Right lobe of liver (tissue), 6 donors: ENCODE measurements around the gene ARHGEF38. TPM values are rescaled to one million over a fixed set of nuclear protein-coding genes. Genes with fewer than 3 reads are reported as not detected.
"Not testable (repeated sequence)": the region's sequence is repeated elsewhere in the genome, so short reads cannot be mapped to it uniquely, and the experiment has no call there.

Experiments used
- ATAC-seq, 4 donors: fragments of 200-7000 bp; cut with Tn5 transposase; one replicate each; pipeline ENCODE4 v1.9.1; 2020; ENCODE audit warnings: mild to moderate bottlenecking in 4 of 4, moderate library complexity in 4 of 4
- DNase-seq, 3 donors: peaks; one replicate each; pipeline ENCODE4 v3.0.0-alpha.2; 2020
- H3K27ac ChIP-seq, 3 donors: fragments of 200-600 bp; one replicate each; pipeline ENCODE4 v1.8.0; 2022
- H3K27me3 ChIP-seq, 2 donors: fragments of 200-600 bp; one replicate each; pipeline ENCODE4 v1.8.0; 2022
- H3K36me3 ChIP-seq, 4 donors: fragments of 200-600 bp; sonication (generic) in 1 of 4; one replicate each; pipeline versions ENCODE4 v1.5.1 to v1.8.0; 2017 to 2022; ENCODE audit warnings: control low read depth in 1 of 4
- H3K4me1 ChIP-seq, 4 donors: fragments of 200-600 bp; sonication (generic) in 1 of 4; one replicate each; pipeline versions ENCODE4 v1.5.1 to v1.8.0; 2017 to 2022; ENCODE audit warnings: control low read depth in 1 of 4
- H3K4me3 ChIP-seq, 3 donors: fragments of 200-600 bp; one replicate each; pipeline ENCODE4 v1.8.0; 2022
- H3K9me3 ChIP-seq, 4 donors: fragments of 200-600 bp; sonication (generic) in 1 of 4; one replicate each; pipeline versions ENCODE4 v1.5.1 to v1.8.0; 2017 to 2022; ENCODE audit warnings: control low read depth in 1 of 4
- CTCF ChIP-seq, 4 donors: fragments of 200-600 bp in 3 of 4; fragments of 450-650 bp in 1 of 4; IDR thresholded peaks; one replicate each; pipeline versions ENCODE4 v1.5.1 to v1.8.0; 2016 to 2022; ENCODE audit warnings: antibody characterized with exemption in 4 of 4, mild to moderate bottlenecking in 2 of 4
- POLR2A ChIP-seq: fragments of 450-650 bp; IDR thresholded peaks from one replicate; pipeline ENCODE4 v1.6.1; 2017; ENCODE audit warnings: antibody characterized with exemption, mild to moderate bottlenecking
- WGBS: methylation state at CpG from one replicate; pipeline ENCODE4 v1.1.6; 2018; ENCODE audit warnings: low coverage, low lambda C conversion rate; ENCODE audit not compliant: insufficient coverage; ENCODE audit errors: missing lambda C conversion rate; 5-methylcytosine and 5-hydroxymethylcytosine counted together
- intact Hi-C, 2 donors: fragments of 100-400 bp; cut with DNase I; formaldehyde crosslinking; loops; one replicate each; pipeline versions ENCODE4 v1.11.2 to v1.14.1; 2022
- total RNA-seq, 6 experiments: library from RNA; depleted of rRNA in 2 of 6; stranded (reverse); fragments of >200 nt in 2 of 6; fragmentation: NEBNext Ultra II Directional in 3 of 6; extraction: Animal tissue kit (Norgen Biotek cat#: 25700) in 3 of 6; gene quantifications; one replicate each; pipeline versions ENCODE4 v1.1.0 to v1.2.4, GENCODE V29; 2016 to 2023
- donor health status: DM: no; HTN: yes; CAD: no.
- donor health status: DM: no; HTN: no; CAD: no.
- donor health status: DM: no; HTN: no; CAD: no.
- donor health status: DM: no; HTN: yes; CAD: no.
- donor health status: DM: no; HTN: yes; CAD: no.

ARHGEF38 gene
- total RNA-seq, 6 experiments from 2014 or later = 0.06 to 0.55 (median 0.15) TPM

- Histone ChIP-seq H3K27me3 (no peaks in the 10 kb centered on the region), H3K9me3 (no peaks in the 10 kb centered on the region), H3K27ac (no peak overlapping the region), H3K4me1 (peaks cover 0 to 5% (median 2%) of the 10 kb centered on the region in 4 donors), H3K36me3 (peaks cover 0 to 10% (median 3%) of the 10 kb centered on the region in 4 donors), H3K4me3 (no peak overlapping the region)
- ATAC-seq (peak; percentile 63 to 81 (median 72)), DNase-seq (no peak)
- TF ChIP-seq POLR2A (no peak), CTCF (IDR thresholded peaks at IDR 0.05) (no peak)
- 27% methylated on average over 2 of the region's 2 CpGs for WGBS
- intact Hi-C loops = no loop called here
These were observed 126.8 kb downstream of the ARHGEF38 start for GRCh38 chr4:105679186-105679585.

DNA sequence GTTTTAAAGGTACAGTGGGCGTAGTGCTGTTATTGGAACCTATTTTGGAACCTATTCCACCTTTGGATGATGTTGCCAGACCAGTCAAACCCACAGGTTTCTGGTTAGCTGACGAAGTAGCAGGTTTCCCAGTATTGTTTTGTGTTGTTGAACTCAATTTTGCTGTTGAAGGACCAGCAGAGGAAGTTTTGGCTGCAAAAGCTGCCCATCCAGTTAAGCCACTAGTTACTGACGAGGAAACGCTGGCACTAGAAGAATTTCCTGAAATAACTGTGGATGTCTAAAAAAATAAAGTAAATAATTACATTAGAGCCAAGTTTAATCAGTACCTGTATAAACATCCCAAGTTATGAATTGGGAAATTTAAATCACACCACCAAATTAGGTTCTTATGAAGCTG is 130.6 kb downstream of the ARHGEF38 start:
- H3K36me3 ChIP-seq = peaks cover 0 to 34% (median 7%) of the 10 kb centered on the region in 4 donors
- no peak for TF ChIP-seq CTCF (IDR thresholded peaks at IDR 0.05)
- TF ChIP-seq POLR2A = no peak
- 69% methylated on average over 3 of the region's 4 CpGs for WGBS
- peaks cover 0 to 5% (median 2%) of the 10 kb centered on the region in 4 donors for H3K4me1 ChIP-seq
- no peak overlapping the region for H3K27ac ChIP-seq
- no peaks in the 10 kb centered on the region for H3K9me3 ChIP-seq
- ATAC-seq = peak in 1 of 4 donors; percentile 24
- intact Hi-C loops = no loop called here
- H3K27me3 ChIP-seq = no peaks in the 10 kb centered on the region
- DNase-seq = no peak
- no peak overlapping the region for H3K4me3 ChIP-seq

DNA sequence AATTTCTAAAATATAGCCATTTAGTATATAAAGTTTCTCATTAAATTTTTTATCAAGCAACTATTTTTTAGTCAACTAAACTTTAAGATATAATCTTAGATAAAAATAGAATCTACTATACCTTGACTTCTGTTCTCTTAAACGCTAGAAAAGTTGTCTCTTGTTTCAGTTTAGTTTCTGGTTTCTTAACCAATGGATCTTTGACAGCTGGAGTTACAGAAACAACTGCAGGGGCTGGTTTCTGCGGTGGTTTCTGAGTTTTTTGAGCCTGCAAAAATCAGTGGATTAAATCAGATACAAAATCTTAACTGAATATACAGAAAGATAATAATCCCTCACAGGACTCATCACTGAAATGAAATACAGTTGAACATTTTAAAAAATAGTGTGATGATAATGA is 134.2 kb downstream of the ARHGEF38 start:
- intact Hi-C loops = no loop called here
- H3K27ac ChIP-seq = no peak overlapping the region
- ATAC-seq = no peak
- no peak overlapping the region for H3K4me3 ChIP-seq
- no peaks in the 10 kb centered on the region for H3K27me3 ChIP-seq
- 92% methylated on average over 2 of the region's 2 CpGs for WGBS
- no peak for DNase-seq
- TF ChIP-seq CTCF (IDR thresholded peaks at IDR 0.05) (no peak), POLR2A (no peak)
- H3K4me1 ChIP-seq = no peaks in the 10 kb centered on the region
- no peaks in the 10 kb centered on the region for H3K9me3 ChIP-seq
- H3K36me3 ChIP-seq = peaks cover 0 to 55% (median 15%) of the 10 kb centered on the region in 4 donors

DNA sequence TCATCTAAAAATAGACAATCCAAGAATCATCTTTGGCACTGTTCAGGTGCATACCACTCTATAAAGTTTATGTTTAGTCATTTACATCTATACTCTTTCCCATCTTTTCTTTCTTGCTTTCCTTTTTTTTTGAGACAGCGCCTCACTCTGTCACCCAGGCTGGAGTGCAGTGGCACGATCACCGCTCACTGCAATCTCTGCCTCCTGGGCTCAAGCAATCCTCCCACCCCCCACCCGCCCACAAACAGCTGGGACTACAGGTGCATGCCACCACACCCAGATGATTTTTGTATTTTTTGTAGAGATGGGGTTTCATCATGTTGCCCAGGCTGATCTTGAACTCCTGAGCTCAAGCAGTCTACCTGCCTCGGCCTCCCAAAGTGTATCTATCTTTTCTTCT is 142.4 kb downstream of the ARHGEF38 start:
- H3K27me3 ChIP-seq, DNase-seq, H3K27ac ChIP-seq, ATAC-seq, H3K9me3 ChIP-seq, H3K4me1 ChIP-seq, intact Hi-C loops, H3K4me3 ChIP-seq: not testable (repeated sequence)
- H3K36me3 ChIP-seq = peaks cover 0 to 39% (median 9%) of the 10 kb centered on the region in 4 donors
- WGBS = 96% methylated on average over 4 of the region's 5 CpGs

- H3K36me3 ChIP-seq = peaks cover 0 to 37% (median 8%) of the 10 kb centered on the region in 4 donors
- H3K27ac ChIP-seq, intact Hi-C loops, H3K27me3 ChIP-seq, ATAC-seq, H3K4me1 ChIP-seq, H3K9me3 ChIP-seq, H3K4me3 ChIP-seq, DNase-seq: not testable (repeated sequence)
- WGBS = 90% methylated on average over 2 of the region's 8 CpGs
These were observed 143.4 kb downstream of the ARHGEF38 start for GRCh38 chr4:105695832-105696231.

DNA sequence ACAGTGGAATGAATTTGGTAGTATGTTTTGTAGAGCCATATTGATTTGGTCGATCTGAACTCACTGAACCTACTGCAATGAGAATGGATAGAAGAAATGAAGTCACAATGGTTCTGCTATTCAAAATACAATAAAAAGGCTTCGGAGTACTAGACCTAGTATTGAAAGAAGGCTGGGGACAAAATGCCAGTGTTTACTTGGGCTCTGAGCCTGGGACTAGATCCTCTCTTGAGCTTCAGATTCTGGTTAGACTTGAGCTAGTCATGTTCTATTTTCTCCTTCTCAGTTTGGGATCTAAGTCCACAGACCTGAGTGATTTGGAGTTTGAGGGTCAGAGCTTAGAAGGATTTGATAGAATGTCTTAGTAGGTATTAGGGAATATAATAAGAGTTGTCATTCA is 146.2 kb downstream of the ARHGEF38 start:
- TF ChIP-seq POLR2A (no peak), CTCF (IDR thresholded peaks at IDR 0.05) (no peak)
- intact Hi-C loops = no loop called here
- DNase-seq (no peak), ATAC-seq (peak; percentile 57 to 85 (median 60))
- Histone ChIP-seq H3K36me3 (peaks cover 0 to 17% (median 4%) of the 10 kb centered on the region in 4 donors), H3K27me3 (no peaks in the 10 kb centered on the region), H3K27ac (no peak overlapping the region), H3K4me1 (no peaks in the 10 kb centered on the region), H3K4me3 (no peak overlapping the region), H3K9me3 (no peaks in the 10 kb centered on the region)
- WGBS = 46% methylated on average over 2 of the region's 2 CpGs
